Measurements from ENCODE around the gene NOS3. TPM values are rescaled to one million over a fixed set of nuclear protein-coding genes. Genes with fewer than 3 reads are reported as not detected.

NOS3 gene
- total and polyA plus RNA-seq, 9 of the 15 experiments (the other 6 are each of a cell fraction or from before 2014, with no cell fraction given) = 1.1 to 121 (median 23.6) TPM

GRCh38 chr7:151008511-151009323, 17.9 kb downstream of the NOS3 start (continued):
- TF ChIP-seq HBP1 (CRISPR knock-in tag; IDR thresholded peaks at IDR 0.05) = no peak
- no peak for TF ChIP-seq ADNP (tag; IDR thresholded peaks at IDR 0.05)
- TF ChIP-seq CBX8 (IDR thresholded peaks at IDR 0.05; ENCODE audit: borderline replicate concordance, extremely low read depth, low read depth, low read length, poor library complexity, severe bottlenecking) = no peak
- TF ChIP-seq THRAP3 (IDR thresholded peaks at IDR 0.05; ENCODE audit: borderline replicate concordance) = peak; percentile 96; the same call in 1 of the 2 replicates
- TF ChIP-seq CHD2 (IDR thresholded peaks at IDR 0.05; ENCODE audit: low read depth, low read length) = peak; percentile 49; the same call in 1 of the 2 replicates
- no peak for TF ChIP-seq CBX5 (IDR thresholded peaks at IDR 0.05; ENCODE audit: borderline replicate concordance, low read depth)
- TF ChIP-seq ZBTB49 (CRISPR knock-in tag; IDR thresholded peaks at IDR 0.05; ENCODE audit: borderline replicate concordance) = no peak
- no peak for TF ChIP-seq TEAD2 (tag; IDR thresholded peaks at IDR 0.05)
- TF ChIP-seq DPF2 (IDR thresholded peaks at IDR 0.05) = peak; percentile 91
- peak in 1 of 2 experiments; percentile 63; a peak in 2 of 4 replicates for TF ChIP-seq TEAD1 (CRISPR knock-in tag; IDR thresholded peaks at IDR 0.05)
- TF ChIP-seq TAF15 (IDR thresholded peaks at IDR 0.05; ENCODE audit: low read depth, low read length) = no peak
- peak in 1 of 2 experiments; percentile 77; a peak in 3 of 4 replicates for TF ChIP-seq MLLT1 (IDR thresholded peaks at IDR 0.05)
- TF ChIP-seq RFX5 (IDR thresholded peaks at IDR 0.05; ENCODE audit: low read depth, low read length) = no peak
- peak; percentile 99 for TF ChIP-seq THAP12 (CRISPR knock-in tag; IDR thresholded peaks at IDR 0.05)
- no peak for TF ChIP-seq ZNF696 (CRISPR knock-in tag; conservative IDR thresholded peaks at IDR 0.05)
- no peak for TF ChIP-seq NR3C1 (CRISPR knock-in tag; IDR thresholded peaks at IDR 0.05)
- no peak for TF ChIP-seq KHSRP (IDR thresholded peaks at IDR 0.05)
- peak; percentile 67; the same call in 1 of the 2 replicates for TF ChIP-seq MYBL2 (IDR thresholded peaks at IDR 0.05; ENCODE audit: low read depth)
- no peak for TF ChIP-seq MYBL2 (CRISPR knock-in tag; IDR thresholded peaks at IDR 0.05; ENCODE audit: borderline replicate concordance)
- TF ChIP-seq MAZ (CRISPR knock-in tag; conservative IDR thresholded peaks at IDR 0.05 in 1 of 2, IDR thresholded peaks at IDR 0.05 in 1 of 2) = peak; percentile 97 to 99

Measured in K562 (cell line).